OCI-LY3 (cell line): Measurements from ENCODE around the gene FTCD.

ENCODE experiments used
- EZH2phosphoT487 ChIP-seq: fragments of 200-600 bp; shearing (Covaris generic); IDR thresholded peaks from 2 replicates; pipeline ENCODE4 v1.6.1; 2018; ENCODE audit warnings: antibody characterized with exemption, mixed run types, low read depth
- TF ChIP-seq, protein P1 (sequence below): fragments of 200-600, 300-600 bp; sonication (generic); IDR thresholded peaks from 2 replicates; pipeline ENCODE4 v1.5.1; 2014; ENCODE audit warnings: antibody characterized with exemption, low read length, low read depth

- TF ChIP-seq, protein P1, sequence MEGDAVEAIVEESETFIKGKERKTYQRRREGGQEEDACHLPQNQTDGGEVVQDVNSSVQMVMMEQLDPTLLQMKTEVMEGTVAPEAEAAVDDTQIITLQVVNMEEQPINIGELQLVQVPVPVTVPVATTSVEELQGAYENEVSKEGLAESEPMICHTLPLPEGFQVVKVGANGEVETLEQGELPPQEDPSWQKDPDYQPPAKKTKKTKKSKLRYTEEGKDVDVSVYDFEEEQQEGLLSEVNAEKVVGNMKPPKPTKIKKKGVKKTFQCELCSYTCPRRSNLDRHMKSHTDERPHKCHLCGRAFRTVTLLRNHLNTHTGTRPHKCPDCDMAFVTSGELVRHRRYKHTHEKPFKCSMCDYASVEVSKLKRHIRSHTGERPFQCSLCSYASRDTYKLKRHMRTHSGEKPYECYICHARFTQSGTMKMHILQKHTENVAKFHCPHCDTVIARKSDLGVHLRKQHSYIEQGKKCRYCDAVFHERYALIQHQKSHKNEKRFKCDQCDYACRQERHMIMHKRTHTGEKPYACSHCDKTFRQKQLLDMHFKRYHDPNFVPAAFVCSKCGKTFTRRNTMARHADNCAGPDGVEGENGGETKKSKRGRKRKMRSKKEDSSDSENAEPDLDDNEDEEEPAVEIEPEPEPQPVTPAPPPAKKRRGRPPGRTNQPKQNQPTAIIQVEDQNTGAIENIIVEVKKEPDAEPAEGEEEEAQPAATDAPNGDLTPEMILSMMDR: no peak
- no peak for TF ChIP-seq EZH2phosphoT487
Measured at GRCh38 chr21:46121286-46122221, 33.8 kb downstream of the FTCD start.
